IPS DF 19.7 (cell line): ENCODE measurements around the gene CYP8B1.

Experiments used
- DNase-seq: peaks from one replicate; pipeline ENCODE4 v3.0.0-alpha.2; 2013; ENCODE audit warnings: low read depth, low spot score

CYP8B1 gene

GRCh38 chr3:42823351-42823750, 52.3 kb downstream of the CYP8B1 start:
- DNase-seq: no peak

GRCh38 chr3:42822828-42823227, 52.9 kb downstream of the CYP8B1 start:
- DNase-seq: no peak
